Panc1 (cell line): ENCODE data around the gene RHEX. TPM values are rescaled to one million over a fixed set of nuclear protein-coding genes. Genes with fewer than 3 reads are reported as not detected.

Source experiments
- ATAC-seq: fragments of 200-7000 bp; cut with Tn5 transposase; 2 replicates; pipeline ENCODE4 v1.9.1; 2020; ENCODE audit warnings: mild to moderate bottlenecking, moderate library complexity
- BruUV-seq: library from RNA; stranded (reverse); fragments of 400-500 nt; replicated peaks from 2 replicates; lab custom pipeline; 2021; lab: Mats Ljungman, UMichigan
- CTCF ChIA-PET: fragments of 300-600 bp; sonication (Branson Sonifier 250); formaldehyde crosslinking; loops from one replicate; lab custom pipeline; 2022; ENCODE audit warnings: antibody characterized with exemption; lab: Charles Lee
- POLR2A ChIA-PET: fragments of 300-600 bp; sonication (Branson Sonifier 250); formaldehyde crosslinking; loops from one replicate; lab custom pipeline; 2022; ENCODE audit warnings: antibody characterized with exemption; lab: Charles Lee
- DNase-seq: peaks from one replicate; pipeline ENCODE4 v3.0.0-alpha.2; 2010; ENCODE audit warnings: low read depth, low spot score
- H3K27ac ChIP-seq: 2 replicates; pipeline ENCODE4 v1.5.1; 2011; ENCODE audit warnings: mild to moderate bottlenecking, low read length, inconsistent platforms
- H3K27me3 ChIP-seq: fragments of 200-500 bp; sonication (Bioruptor generic); 2 replicates; pipeline ENCODE4 v1.6.0; 2014; ENCODE audit warnings: low read length, inconsistent platforms; ENCODE audit not compliant: control insufficient read depth, insufficient read depth
- H3K36me3 ChIP-seq: fragments of 200-500 bp; sonication (Bioruptor generic); 2 replicates; pipeline ENCODE4 v1.5.1; 2014; ENCODE audit warnings: inconsistent platforms, mild to moderate bottlenecking, low read length, moderate library complexity; ENCODE audit not compliant: control insufficient read depth, insufficient read depth
- H3K4me1 ChIP-seq: 2 replicates; pipeline ENCODE4 v1.5.1; 2011; ENCODE audit warnings: inconsistent platforms, mild to moderate bottlenecking, low read length, moderate library complexity; ENCODE audit not compliant: control insufficient read depth, insufficient read depth
- H3K4me3 ChIP-seq, 2 experiments: 2 replicates each; pipeline ENCODE4 v1.5.1; 2011 to 2012; ENCODE audit warnings: low read depth in 2 of 2, low read length in 2 of 2, mild to moderate bottlenecking in 2 of 2, inconsistent platforms in 1 of 2, moderate library complexity in 1 of 2
- H3K9me3 ChIP-seq: fragments of 200-500 bp; sonication (Bioruptor generic); 2 replicates; pipeline ENCODE4 v1.5.1; 2014; ENCODE audit warnings: low read depth, mild to moderate bottlenecking, inconsistent platforms, low read length, moderate library complexity; ENCODE audit not compliant: control insufficient read depth, insufficient read depth
- CTCF ChIP-seq: fragments of 450-650 bp; IDR thresholded peaks from 2 replicates; pipeline ENCODE4 v1.5.1; 2017; ENCODE audit warnings: mild to moderate bottlenecking
- POLR2AphosphoS5 ChIP-seq: IDR thresholded peaks from 2 replicates; pipeline ENCODE4 v1.6.1; 2012; ENCODE audit warnings: mild to moderate bottlenecking, low read depth, low read length, moderate library complexity
- REST ChIP-seq, 2 experiments: IDR thresholded peaks; 2 replicates each; pipeline ENCODE4 v1.6.1; 2011 to 2012; ENCODE audit warnings: low read depth in 2 of 2, control low read depth in 1 of 2, low read length in 1 of 2, mild to moderate bottlenecking in 1 of 2, moderate library complexity in 1 of 2; ENCODE audit not compliant: insufficient read depth in 1 of 2
- SIN3A ChIP-seq: IDR thresholded peaks from 2 replicates; pipeline ENCODE4 v1.6.1; 2012; ENCODE audit warnings: low read depth, mild to moderate bottlenecking, low read length, moderate library complexity, borderline replicate concordance; ENCODE audit not compliant: insufficient read depth
- TCF7L2 ChIP-seq: IDR thresholded peaks from 2 replicates; pipeline ENCODE4 v1.6.1; 2011; ENCODE audit warnings: mild to moderate bottlenecking, low read depth, low read length, inconsistent platforms
- in situ Hi-C: cut with HindIII; loops from 2 replicates; pipeline ENCODE4 v1.10.0; 2016; ENCODE audit warnings: low sequenced_read_pairs, low pct_unique_long_range_greater_than_20kb
- intact Hi-C: fragments of 100-400 bp; cut with micrococcal nuclease; formaldehyde crosslinking; loops from one replicate; pipeline ENCODE4 v1.10.0; 2022; ENCODE audit not compliant: unreplicated experiment
- total RNA-seq: library from RNA; stranded (reverse); gene quantifications from one replicate; pipeline ENCODE4 v1.2.1, GENCODE V29; 2021; ENCODE audit not compliant: unreplicated experiment

The RHEX gene
- total RNA-seq, 1 experiment from 2014 or later = not detected

- BruUV-seq = no TSS peak
- in situ Hi-C loops (no loop called here), intact Hi-C loops (no loop called here)
- ChIA-PET POLR2A (no interaction called here), CTCF (no interaction called here)
- H3K4me3 ChIP-seq = no peak overlapping the region
- peaks cover 4% of the 10 kb centered on the region; the same call in 1 of the 2 replicates for H3K4me1 ChIP-seq
- no peak for ATAC-seq
- H3K27me3 ChIP-seq = peaks cover 28% of the 10 kb centered on the region
- H3K27ac ChIP-seq = no peak overlapping the region
- TF ChIP-seq POLR2AphosphoS5 (no peak), TCF7L2 (no peak), CTCF (no peak), REST (IDR thresholded peaks at IDR 0.05; ENCODE audit: insufficient read depth in 1 of 2, low read depth in 2 of 2, low read length in 1 of 2) (no peak), SIN3A (no peak)
- no peaks in the 10 kb centered on the region for H3K36me3 ChIP-seq
- no peak for DNase-seq
- H3K9me3 ChIP-seq = peaks cover 10% of the 10 kb centered on the region
Observed at GRCh38 chr1:206121269-206121668, 68.3 kb downstream of the RHEX start.

GRCh38 chr1:206122686-206123085 lies 69.7 kb downstream of the RHEX start:
- Histone ChIP-seq H3K9me3 (peaks cover 10% of the 10 kb centered on the region), H3K36me3 (no peaks in the 10 kb centered on the region), H3K27ac (no peak overlapping the region), H3K4me1 (peaks cover 4% of the 10 kb centered on the region; the same call in 1 of the 2 replicates), H3K27me3 (peaks cover 28% of the 10 kb centered on the region), H3K4me3 (no peak overlapping the region)
- no TSS peak for BruUV-seq
- CTCF ChIA-PET = no interaction called here
- ATAC-seq (no peak), DNase-seq (no peak)
- POLR2A ChIA-PET = no interaction called here
- TF ChIP-seq POLR2AphosphoS5 (no peak), CTCF (no peak), SIN3A (no peak), TCF7L2 (no peak), REST (IDR thresholded peaks at IDR 0.05; ENCODE audit: insufficient read depth in 1 of 2, low read depth in 2 of 2, low read length in 1 of 2) (no peak)
- in situ Hi-C loops = no loop called here
- intact Hi-C loops = no loop called here
